Activated T-helper 2 cell treated with anti-CD3 and anti-CD28 coated beads, Interferon-gamma antibody, Interleukin-2, Interleukin-4, amounts not matched to agents 10 μg/mL and 5 μg/mL and 100 μg/mL, durations not matched to agents 14 hours and 24 hours and 36 hours (primary cell): Measurements from ENCODE around the gene ADAM22. TPM values are rescaled to one million over a fixed set of nuclear protein-coding genes. Genes with fewer than 3 reads are reported as not detected.

Experiments used
- DNase-seq: peaks from one replicate; pipeline ENCODE4 v3.0.0; 2021; ENCODE audit warnings: low spot score
- H3K27ac Mint-ChIP-seq: one replicate; pipeline ENCODE4 v1.8.0; 2021; ENCODE audit warnings: mixed read lengths
- H3K27me3 Mint-ChIP-seq: one replicate; pipeline ENCODE4 v1.8.0; 2021; ENCODE audit warnings: low read depth, mixed read lengths
- H3K36me3 Mint-ChIP-seq: one replicate; pipeline ENCODE4 v1.8.0; 2021; ENCODE audit warnings: low read depth, mixed read lengths
- H3K4me1 Mint-ChIP-seq: one replicate; pipeline ENCODE4 v1.8.0; 2021; ENCODE audit warnings: low read depth, mixed read lengths
- H3K4me3 Mint-ChIP-seq: one replicate; pipeline ENCODE4 v1.8.0; 2021; ENCODE audit warnings: low read depth, mild to moderate bottlenecking, moderate library complexity, mixed read lengths
- H3K9me3 Mint-ChIP-seq: one replicate; pipeline ENCODE4 v1.8.0; 2021; ENCODE audit warnings: mixed read lengths
- intact Hi-C: fragments of 100-400 bp; cut with micrococcal nuclease; formaldehyde crosslinking; loops from one replicate; pipeline ENCODE4 v1.15.1; 2023
- total RNA-seq: library from RNA; stranded (reverse); gene quantifications from 2 replicates; pipeline ENCODE4 v1.2.3, GENCODE V29; 2022

Gene ADAM22
- total RNA-seq, 1 donor from 2014 or later = 3.7 TPM

GRCh38 chr7:88104732-88105131, 170.7 kb downstream of the ADAM22 start:
- H3K36me3 Mint-ChIP-seq = no peaks in the 10 kb centered on the region
- H3K27ac Mint-ChIP-seq = no peak overlapping the region
- H3K4me1 Mint-ChIP-seq = peaks cover 26% of the 10 kb centered on the region
- no peaks in the 10 kb centered on the region for H3K9me3 Mint-ChIP-seq
- intact Hi-C loops = loop anchor here (5.0 to 10.0 kb wide), 4 partner anchors 57 to 480 kb away; partner anchors contain the start of genes ADAM22, DBF4, RUNDC3B and SLC25A40
- H3K27me3 Mint-ChIP-seq = no peaks in the 10 kb centered on the region
- DNase-seq = no peak
- H3K4me3 Mint-ChIP-seq = no peak overlapping the region

GRCh38 chr7:88105231-88105630, 171.2 kb downstream of the ADAM22 start:
- Mint-ChIP-seq H3K4me3 (no peak overlapping the region), H3K27me3 (no peaks in the 10 kb centered on the region), H3K9me3 (no peaks in the 10 kb centered on the region), H3K27ac (peak overlapping the region; percentile 0), H3K4me1 (peaks cover 26% of the 10 kb centered on the region), H3K36me3 (no peaks in the 10 kb centered on the region)
- no peak for DNase-seq
- intact Hi-C loops = loop anchor here (5.0 to 10.0 kb wide), 2 partner anchors 173 to 480 kb away; partner anchors contain the start of genes ADAM22 and RUNDC3B

- intact Hi-C loops = loop anchor here (5.0 to 10.0 kb wide), 2 partner anchors 174 to 482 kb away; partner anchors contain the start of genes ADAM22 and RUNDC3B
- H3K4me1 Mint-ChIP-seq = peaks cover 23% of the 10 kb centered on the region
- H3K27me3 Mint-ChIP-seq = no peaks in the 10 kb centered on the region
- DNase-seq = no peak
- no peak overlapping the region for H3K4me3 Mint-ChIP-seq
- H3K9me3 Mint-ChIP-seq = no peaks in the 10 kb centered on the region
- H3K27ac Mint-ChIP-seq = peak overlapping the region; percentile 61
- no peaks in the 10 kb centered on the region for H3K36me3 Mint-ChIP-seq
These were observed 172.4 kb downstream of the ADAM22 start for GRCh38 chr7:88106434-88106833.

GRCh38 chr7:88109612-88110011, 175.6 kb downstream of the ADAM22 start:
- Mint-ChIP-seq H3K36me3 (no peaks in the 10 kb centered on the region), H3K27ac (no peak overlapping the region)

GRCh38 chr7:88111140-88111743, 177.2 kb downstream of the ADAM22 start:
- H3K4me1 Mint-ChIP-seq = peaks cover 8% of the 10 kb centered on the region
- no peaks in the 10 kb centered on the region for H3K27me3 Mint-ChIP-seq
- no peak overlapping the region for H3K4me3 Mint-ChIP-seq
- no peak overlapping the region for H3K27ac Mint-ChIP-seq
- H3K36me3 Mint-ChIP-seq = no peaks in the 10 kb centered on the region
- intact Hi-C loops = loop anchor here (1.0 kb wide), 1 partner anchor 313 kb away; no protein-coding TSS in a partner anchor
- no peaks in the 10 kb centered on the region for H3K9me3 Mint-ChIP-seq
- DNase-seq = no peak

More at GRCh38 chr7:88109612-88110011, 175.6 kb downstream of the ADAM22 start:
- Mint-ChIP-seq H3K9me3 (no peaks in the 10 kb centered on the region), H3K27me3 (no peaks in the 10 kb centered on the region), H3K4me1 (peaks cover 15% of the 10 kb centered on the region), H3K4me3 (no peak overlapping the region)
- intact Hi-C loops = loop anchor here (5.0 to 10.0 kb wide), 2 partner anchors 177 to 485 kb away; partner anchors contain the start of genes ADAM22 and RUNDC3B
- no peak for DNase-seq

DNA sequence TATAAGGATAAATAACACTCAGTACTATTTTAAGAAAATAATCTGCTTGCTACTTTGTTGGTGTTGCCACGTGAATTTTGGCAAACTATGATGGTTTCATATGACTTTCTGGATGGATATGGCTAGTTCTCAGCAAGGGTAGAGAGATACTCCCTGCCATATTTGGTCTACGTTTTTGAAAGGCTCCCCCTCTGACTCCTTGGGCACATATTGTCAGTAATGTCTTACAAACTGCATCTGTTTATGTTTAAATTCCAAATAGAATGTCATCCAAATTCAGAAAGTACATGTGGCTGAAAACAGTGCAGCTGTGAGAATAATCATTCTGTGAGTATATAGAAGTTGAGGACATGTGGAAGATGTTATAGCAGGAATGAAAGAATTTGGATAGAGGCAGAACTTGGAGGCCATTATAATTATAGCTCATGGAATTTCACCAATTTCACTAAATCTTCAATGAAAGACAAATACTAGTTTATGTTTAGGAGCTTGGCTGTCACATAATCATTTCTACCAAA, 178.0 kb downstream of the ADAM22 start:
- H3K36me3 Mint-ChIP-seq = no peaks in the 10 kb centered on the region
- H3K4me3 Mint-ChIP-seq = no peak overlapping the region
- H3K9me3 Mint-ChIP-seq = no peaks in the 10 kb centered on the region
- H3K27me3 Mint-ChIP-seq = no peaks in the 10 kb centered on the region
- no peak for DNase-seq
- intact Hi-C loops = loop anchor here (1.0 kb wide), 1 partner anchor 314 kb away; no protein-coding TSS in a partner anchor
- H3K4me1 Mint-ChIP-seq = peaks cover 2% of the 10 kb centered on the region
- no peak overlapping the region for H3K27ac Mint-ChIP-seq

GRCh38 chr7:88115258-88115796, 181.3 kb downstream of the ADAM22 start:
- no peak overlapping the region for H3K27ac Mint-ChIP-seq

DNA sequence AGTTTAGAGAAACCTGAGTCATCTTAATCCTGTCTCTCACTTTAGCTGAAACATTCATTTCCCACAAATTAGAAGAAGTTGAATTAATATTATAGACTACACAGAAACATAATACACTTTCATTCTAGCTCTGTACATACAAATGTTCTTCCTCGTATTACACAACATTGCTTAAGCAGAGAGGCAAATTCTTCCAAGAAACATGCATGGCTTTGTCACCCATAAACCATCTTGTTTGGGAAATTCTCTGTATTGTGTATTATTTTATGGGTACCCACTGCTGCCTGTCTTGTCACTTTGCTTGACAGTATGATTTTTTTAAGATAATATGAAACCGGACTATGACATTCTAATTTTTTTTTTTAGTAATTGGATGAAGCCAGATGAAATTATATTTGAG, 181.8 kb downstream of the ADAM22 start:
- Mint-ChIP-seq H3K27ac (no peak overlapping the region), H3K36me3 (no peaks in the 10 kb centered on the region), H3K9me3 (no peaks in the 10 kb centered on the region), H3K4me1 (peaks cover 2% of the 10 kb centered on the region), H3K4me3 (no peak overlapping the region), H3K27me3 (no peaks in the 10 kb centered on the region)
- intact Hi-C loops = no loop called here
- DNase-seq = no peak

More at GRCh38 chr7:88115258-88115796, 181.3 kb downstream of the ADAM22 start:
- no peaks in the 10 kb centered on the region for H3K36me3 Mint-ChIP-seq
- no peaks in the 10 kb centered on the region for H3K27me3 Mint-ChIP-seq
- H3K9me3 Mint-ChIP-seq = no peaks in the 10 kb centered on the region
- intact Hi-C loops = no loop called here
- no peak overlapping the region for H3K4me3 Mint-ChIP-seq
- no peak for DNase-seq
- H3K4me1 Mint-ChIP-seq = peaks cover 2% of the 10 kb centered on the region

- intact Hi-C loops = no loop called here
- Mint-ChIP-seq H3K27me3 (no peaks in the 10 kb centered on the region), H3K4me3 (no peak overlapping the region), H3K4me1 (peaks cover 2% of the 10 kb centered on the region), H3K36me3 (no peaks in the 10 kb centered on the region), H3K27ac (no peak overlapping the region), H3K9me3 (no peaks in the 10 kb centered on the region)
- no peak for DNase-seq
These were observed 182.3 kb downstream of the ADAM22 start for GRCh38 chr7:88116235-88116795.

DNA sequence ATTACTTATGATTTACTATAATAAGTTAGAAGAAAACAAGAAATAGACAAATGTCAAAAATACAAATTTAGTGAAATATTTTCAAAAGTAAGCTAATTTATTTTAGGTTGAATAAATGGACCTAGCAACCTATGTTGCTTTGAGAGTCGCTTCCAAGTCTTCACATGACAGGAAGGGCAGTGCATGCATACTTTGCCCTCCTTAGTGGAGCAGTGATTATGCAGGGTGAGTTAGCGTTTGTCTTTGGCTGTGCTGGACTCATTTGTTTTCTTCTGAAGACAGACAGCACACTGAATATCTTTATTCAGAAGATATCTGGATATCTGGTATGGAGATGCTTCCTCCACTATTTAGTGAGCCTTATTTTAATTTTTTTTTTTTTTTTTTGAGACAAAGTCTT, 183.3 kb downstream of the ADAM22 start:
- no peaks in the 10 kb centered on the region for H3K9me3 Mint-ChIP-seq
- intact Hi-C loops = no loop called here
- DNase-seq = no peak
- no peak overlapping the region for H3K27ac Mint-ChIP-seq
- H3K36me3 Mint-ChIP-seq = no peaks in the 10 kb centered on the region
- no peak overlapping the region for H3K4me3 Mint-ChIP-seq
- no peaks in the 10 kb centered on the region for H3K27me3 Mint-ChIP-seq
- H3K4me1 Mint-ChIP-seq = peaks cover 2% of the 10 kb centered on the region

DNA sequence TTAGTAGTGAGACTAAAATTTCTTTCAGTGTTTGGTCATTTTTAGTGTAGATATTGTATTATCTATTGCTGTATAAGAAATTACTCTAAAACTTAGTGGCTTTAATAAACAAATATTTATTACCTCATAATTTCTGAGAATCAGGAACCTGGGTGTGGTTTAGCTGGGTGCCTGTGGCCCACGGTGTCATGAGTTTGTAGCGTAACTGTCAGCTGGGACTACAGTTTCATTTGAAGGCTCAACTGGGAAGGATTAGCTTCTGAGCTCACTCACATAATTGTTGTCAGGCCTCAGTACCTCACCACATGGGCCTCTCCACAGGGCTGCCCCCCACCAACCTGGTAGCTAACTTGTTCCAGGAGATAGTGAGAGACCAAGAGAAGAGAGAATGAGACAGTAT, 187.3 kb downstream of the ADAM22 start:
- Mint-ChIP-seq H3K27me3 (no peaks in the 10 kb centered on the region), H3K9me3 (no peaks in the 10 kb centered on the region), H3K36me3 (no peaks in the 10 kb centered on the region), H3K4me3 (no peak overlapping the region), H3K27ac (no peak overlapping the region), H3K4me1 (no peaks in the 10 kb centered on the region)
- DNase-seq = no peak
- intact Hi-C loops = no loop called here

DNA sequence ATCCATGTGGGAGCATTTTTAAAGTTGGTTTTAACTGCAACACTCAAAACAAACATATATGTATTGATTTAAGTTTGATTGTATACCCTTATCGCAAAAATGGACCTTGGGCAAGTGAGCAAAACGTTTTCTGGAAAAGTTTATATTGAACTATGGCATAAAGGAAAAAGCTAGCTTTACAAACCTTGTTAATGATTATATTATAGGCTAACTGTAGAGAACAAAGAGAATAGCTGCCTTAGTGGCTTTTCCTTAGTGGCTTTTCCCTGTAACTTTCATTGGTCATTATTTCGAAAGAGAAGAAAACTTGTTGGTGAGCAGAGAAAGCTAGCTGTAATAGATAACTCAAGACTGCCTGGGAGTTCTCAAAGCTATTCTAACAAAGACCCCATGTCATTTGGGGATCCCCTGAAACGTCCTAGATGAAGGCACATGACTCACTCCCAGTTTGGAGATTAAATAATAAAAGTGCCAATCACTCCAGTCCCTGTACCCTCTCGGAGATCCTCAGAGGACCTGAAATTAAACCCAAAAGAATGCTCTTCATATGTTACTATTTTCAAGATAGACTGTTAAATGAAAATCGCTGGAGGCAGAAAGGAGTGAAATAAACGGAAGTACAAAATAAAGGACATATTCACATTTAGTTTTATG, 193.7 kb downstream of the ADAM22 start:
- Mint-ChIP-seq H3K27me3 (no peaks in the 10 kb centered on the region), H3K9me3 (no peaks in the 10 kb centered on the region), H3K4me3 (no peak overlapping the region), H3K4me1 (no peaks in the 10 kb centered on the region), H3K27ac (no peak overlapping the region), H3K36me3 (no peaks in the 10 kb centered on the region)
- DNase-seq = no peak
- intact Hi-C loops = no loop called here
